Measurements from ENCODE around the gene CYBA. TPM values are rescaled to one million over a fixed set of nuclear protein-coding genes. Genes with fewer than 3 reads are reported as not detected.
"Not testable (repeated sequence)": the region's sequence is repeated elsewhere in the genome, so short reads cannot be mapped to it uniquely, and the experiment has no call there.

The CYBA gene
- total RNA-seq, 1 experiment from 2014 or later, result 0.52 TPM

DNA sequence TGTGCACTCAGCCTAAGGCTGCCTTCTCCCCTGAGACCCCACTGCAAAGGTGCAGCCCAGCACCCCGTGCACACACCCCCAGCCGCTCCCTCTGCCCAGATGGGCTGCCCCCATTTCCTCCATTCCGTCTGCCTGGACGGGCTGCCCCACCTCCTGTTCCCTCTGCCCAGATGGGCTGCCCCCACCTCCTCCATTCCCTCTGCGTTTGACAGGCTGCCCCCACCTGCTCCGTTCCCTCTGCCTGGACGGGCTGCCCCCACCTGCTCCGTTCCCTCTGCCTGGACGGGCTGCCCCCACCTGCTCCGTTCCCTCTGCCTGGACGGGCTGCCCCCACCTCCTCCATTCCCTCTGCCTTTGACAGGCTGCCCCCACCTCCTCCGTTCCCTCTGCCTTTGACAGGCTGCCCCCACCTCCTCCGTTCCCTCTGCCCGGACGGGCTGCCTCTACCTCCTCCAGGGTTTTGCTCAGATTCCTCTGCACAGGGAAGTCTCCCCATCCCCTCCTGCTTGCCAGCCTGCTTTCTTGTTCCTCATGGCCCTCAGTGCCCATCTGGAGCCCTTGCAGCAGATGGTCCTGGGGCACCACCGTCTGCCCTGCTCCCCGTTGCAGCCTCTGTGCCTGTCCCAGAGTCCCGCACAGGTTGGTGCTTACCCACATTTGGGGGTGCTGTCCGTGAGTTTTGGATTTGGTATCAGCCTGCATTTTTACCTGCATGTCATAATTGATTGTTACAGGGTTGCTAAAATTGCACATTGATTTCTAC, 35.9 kb downstream of the CYBA start:
- no peak for DNase-seq (ENCODE audit: low read depth)

DNA sequence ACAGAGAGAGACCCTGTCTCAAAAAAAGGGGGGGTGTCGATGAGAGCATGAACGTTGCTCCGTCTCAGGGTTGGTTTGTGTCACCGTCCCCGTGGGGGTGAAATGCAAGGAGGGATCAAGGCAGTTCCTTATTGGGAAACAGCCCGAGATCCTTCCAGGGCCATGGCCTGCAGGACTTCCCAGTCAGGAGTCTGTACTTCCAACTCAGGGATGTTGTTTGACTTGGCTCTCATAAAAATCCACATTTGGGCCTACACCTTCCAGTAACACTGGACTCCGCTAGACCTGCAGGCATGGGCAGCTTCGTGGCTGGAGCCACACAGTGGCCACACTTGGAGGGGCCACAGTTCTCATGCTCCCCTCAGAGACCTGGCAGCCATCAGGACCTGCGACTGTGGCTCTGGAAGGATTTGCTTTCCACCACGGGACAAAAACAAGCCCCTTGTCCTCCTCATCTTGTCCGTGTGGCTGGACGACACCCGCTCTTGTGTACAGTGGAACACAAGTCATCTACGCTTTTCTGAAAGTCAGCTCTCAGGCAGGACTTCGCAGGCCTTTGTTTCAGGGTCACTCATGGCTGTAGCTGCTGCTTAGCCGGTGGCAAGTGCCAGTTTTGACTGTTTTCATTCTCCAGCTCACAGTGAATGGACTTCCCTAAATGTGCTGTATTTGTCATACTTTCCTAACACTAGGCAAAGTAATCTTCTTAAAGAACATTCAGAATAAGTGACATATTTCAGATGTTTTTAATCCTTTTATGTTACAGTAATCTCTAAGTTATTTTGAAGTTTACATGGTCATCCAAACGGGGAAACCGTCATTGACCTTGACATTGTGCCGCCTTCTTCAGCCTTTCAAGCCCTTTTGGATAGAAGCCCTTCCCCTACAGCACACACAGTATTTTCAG, 36.7 kb downstream of the CYBA start:
- no peak for DNase-seq (ENCODE audit: low read depth)

DNA sequence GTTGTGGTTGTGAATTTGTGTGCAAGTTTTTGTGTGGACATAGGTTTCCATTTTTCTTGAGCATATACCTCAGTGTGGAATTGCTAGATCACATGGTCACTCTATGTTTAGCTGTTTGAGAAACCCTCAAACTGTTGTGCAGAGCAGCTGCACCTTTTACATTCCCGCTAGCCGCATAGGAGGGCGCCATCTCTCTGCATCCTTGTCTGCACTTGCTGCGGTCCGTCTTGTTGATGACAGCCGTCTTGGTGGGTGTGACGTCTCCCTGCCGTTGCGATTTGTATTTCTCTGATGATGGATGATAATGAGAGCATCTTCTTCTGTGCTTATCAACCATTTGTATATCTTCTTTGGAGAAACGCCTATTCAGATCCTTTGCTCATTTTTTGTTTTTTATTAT, 37.6 kb downstream of the CYBA start:
- DNase-seq (ENCODE audit: low read depth), result no peak

DNA sequence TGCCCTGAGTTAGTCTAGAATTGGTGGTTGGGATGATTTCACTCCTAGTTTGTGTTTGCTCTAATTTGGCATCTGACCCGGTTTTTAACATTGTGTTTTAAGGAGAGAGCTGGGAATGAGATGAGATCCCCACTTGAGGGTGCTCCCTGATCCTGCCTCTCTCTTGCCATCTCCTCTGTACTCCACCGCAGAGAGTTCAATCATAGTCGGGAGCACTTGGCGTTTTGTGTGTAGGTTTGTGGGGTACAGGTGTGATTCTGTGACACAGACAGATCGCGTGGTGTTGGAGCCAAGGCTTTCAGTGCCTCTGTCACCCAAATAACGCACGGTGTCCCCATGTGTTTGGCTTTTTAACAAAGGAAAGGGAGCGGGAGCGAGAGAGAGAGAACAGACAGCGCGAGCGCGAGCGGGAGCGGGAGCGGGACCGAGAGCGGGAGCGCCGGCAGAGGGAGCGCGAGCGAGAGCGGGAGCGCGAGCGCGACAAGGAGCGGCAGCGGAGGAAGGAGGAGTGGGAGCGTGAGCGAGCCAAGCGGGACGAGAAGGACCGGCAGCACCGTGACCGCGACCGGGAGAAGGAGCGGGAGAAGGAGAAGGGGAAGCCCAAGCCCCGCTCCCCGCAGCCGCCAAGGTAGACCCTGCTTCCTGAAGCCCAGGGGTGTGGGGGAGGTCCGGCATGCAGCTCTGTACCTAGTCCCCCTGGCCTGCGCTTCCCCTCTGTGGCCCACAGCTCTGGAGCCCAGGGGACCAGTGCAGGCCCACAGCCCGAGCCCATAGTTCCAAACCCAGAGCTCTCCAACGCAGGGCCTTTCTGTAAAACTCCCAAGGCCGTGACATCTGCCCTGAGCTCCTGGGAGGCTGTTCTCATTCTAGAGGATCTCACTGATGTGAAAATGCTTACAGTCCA, 39.7 kb downstream of the CYBA start:
- no peak for DNase-seq (ENCODE audit: low read depth)

DNA sequence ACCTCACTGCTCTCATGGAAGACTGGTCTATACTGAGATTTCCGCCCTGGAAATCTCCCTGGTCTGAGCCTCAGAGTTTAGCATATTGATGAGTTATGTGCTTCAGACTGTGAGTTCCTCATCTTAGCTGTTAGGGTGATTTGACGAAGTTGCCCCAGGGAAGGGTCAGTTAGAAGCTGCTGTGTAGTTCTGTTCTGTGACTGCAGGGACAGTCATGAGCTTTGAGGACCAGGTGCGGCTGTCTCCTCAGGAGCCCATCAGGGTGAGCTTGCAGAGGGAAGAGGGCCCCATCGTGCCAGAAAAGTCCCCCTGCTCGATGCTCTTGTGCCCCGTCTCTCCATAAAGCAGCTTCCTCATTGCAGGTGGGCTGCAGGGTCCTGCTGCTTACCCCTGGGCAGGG, 40.8 kb downstream of the CYBA start:
- DNase-seq (ENCODE audit: low read depth), result no peak

DNA sequence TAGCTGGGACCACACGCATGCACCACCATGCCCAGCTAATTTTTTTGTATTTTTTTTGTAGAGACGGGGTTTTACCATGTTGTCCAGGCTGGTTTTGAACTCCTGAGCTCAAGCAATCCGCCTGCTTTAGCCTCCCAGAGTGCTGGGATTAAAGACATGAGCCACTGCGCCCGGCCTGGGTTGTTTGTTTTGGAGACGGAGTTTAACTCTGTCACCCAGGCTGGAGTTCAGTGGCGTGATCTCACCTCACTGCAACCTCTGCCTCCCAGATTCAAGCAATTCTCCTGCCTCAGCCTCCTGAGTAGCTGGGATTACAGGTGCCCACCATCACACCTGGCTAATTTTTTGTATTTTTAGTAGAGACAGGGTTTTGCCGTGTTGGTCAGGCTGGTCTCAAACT, 41.4 kb downstream of the CYBA start:
- DNase-seq (ENCODE audit: low read depth), result not testable (repeated sequence)

DNA sequence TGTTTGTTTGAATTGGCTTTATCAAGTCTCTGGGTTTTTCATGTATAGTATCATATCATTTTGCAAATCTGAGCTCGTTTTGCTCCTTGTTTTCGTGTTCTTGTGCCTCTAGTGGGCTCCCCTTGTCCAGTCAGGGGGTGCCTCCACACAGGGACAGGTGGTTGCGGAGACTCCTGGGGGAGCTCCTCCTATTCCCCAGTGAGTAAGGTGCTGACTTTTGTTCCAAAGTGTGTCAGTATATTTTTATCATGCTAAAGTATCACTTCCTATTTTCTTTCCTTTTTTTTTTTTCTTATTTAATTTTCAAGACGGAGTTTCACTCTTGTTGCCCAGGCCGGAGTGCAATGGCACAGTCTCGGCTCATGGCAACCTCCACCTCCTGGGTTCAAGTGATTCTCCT, 42.8 kb downstream of the CYBA start:
- no peak for DNase-seq (ENCODE audit: low read depth)

DNA sequence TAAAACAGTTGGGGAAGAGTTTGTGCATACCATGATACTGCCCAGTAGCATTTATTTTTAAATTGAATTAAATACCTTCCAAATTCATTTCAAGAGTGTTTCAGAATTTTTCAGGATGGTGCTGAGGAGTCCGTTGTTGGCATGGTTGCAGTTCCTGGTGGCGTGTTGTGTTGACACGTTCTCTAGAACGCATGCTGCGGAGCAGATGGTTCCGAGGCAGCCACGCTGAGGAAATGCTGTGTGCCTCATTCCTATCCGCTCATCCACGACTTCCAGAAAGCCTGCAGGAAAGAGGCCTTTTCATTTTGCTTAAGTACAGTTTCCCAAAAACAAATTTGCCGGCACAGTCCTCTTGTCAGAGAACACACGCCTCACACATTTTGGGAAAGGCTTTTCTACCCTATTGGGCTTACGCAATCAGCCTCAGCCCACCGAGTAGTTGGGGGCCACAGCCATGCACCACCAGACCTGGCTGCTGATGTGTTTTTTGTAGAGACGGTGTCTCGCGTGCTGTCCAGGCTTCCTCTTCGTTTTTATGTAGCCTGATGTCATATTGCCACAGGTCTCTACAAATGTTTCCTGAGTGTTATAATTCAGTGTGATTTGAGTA, 44.6 kb downstream of the CYBA start:
- no peak for DNase-seq (ENCODE audit: low read depth)

DNA sequence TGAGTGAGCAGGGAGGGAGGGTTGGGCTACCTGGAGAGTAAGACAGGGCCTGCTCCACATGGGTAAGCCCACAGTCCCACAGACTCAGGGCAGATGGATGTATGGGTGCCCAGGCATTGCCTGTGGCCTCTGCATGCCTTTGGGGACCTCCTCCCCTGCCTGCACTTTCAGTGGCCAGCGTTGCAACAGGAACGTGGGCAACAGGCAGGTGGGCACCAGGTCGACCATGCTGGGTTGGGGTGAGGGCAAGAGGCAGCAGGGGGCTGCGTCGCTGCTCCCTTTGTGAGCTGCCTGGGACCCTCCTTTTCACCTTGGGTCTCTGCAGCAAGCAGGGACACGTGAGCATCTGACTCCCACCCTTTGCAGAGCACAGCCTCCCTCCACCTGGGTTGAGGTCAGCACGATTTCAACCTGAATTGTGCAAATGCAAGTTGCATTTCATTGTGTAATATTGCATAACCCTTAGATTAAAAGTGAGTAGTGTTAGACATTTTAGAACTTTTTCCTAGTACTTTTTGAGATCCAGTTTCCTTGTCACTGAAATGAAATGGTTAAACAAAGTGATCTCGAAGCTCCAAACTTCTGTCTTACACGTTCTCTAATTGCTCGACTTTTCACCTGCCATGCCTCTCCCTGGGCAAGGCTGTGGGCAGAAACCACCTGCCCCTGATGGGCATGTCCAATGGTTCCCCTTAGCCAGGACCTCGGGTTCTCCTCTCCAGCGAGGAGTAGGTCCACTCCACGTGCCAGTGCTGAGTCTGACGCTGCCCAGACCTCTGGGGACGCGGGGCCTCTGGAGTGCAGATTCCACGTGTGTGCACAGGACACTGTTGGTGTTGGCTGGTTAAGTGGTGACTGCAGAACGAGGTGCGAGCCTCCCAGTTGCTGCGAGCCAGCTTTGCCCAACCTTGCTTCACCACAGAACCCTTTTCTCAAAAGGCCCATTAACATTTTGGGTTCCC, 45.4 kb downstream of the CYBA start:
- DNase-seq (ENCODE audit: low read depth), result no peak

DNA sequence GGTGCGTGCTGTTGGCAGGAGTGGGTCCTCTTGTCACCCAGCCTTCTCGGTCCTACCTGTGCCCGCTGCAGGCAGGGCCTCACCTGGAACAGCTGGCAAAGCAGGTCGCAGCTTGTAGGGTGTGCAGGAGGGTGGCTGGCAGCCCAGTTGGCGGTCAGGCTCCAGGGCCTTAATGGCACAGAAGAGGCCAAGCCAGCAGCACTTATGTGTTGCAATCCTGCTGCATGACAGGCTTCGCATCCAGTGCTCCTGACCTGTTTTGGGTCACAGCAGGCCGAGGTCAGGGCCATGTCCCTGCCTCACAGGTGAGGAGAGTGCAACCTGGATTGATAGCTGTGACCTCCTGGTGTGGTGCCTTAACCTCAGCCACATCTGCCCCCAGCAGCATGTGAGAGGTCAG, 48.8 kb downstream of the CYBA start:
- no peak for DNase-seq (ENCODE audit: low read depth)

DNA sequence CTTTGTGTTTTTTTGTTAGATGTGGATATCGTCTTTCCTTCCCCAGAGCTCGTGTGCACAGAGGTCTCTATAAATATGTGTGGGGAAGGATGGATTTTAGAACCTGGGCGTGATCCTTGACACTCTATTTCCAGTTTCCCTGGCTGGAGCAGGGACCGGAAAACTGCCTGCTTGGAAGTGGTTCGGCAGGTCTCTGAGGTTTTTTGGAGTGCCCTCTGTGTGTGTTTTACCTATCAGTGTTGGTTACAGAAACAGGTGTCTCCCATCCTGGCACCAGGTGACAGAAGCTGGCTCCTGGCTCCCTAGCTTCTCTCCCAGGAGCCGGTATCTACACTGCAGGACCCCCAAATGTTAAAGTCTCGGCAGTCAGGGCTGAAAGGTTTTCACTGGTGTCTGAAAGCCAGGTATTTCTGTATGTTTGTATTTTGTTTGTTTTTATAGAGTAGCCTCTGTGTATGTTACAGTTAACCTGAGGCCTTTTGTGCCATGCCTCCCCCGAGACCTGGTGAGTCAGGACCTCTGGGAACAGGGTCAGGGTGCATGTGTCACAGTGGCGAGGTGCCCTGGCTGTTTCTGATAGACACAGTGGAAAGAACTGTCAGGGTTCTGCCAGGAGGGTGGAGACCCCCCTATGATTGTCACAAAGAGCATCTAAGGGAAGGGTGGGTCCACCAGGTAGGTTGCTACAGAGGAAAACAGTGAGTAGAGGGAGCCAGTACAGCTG, 49.4 kb downstream of the CYBA start:
- no peak for DNase-seq (ENCODE audit: low read depth)

DNA sequence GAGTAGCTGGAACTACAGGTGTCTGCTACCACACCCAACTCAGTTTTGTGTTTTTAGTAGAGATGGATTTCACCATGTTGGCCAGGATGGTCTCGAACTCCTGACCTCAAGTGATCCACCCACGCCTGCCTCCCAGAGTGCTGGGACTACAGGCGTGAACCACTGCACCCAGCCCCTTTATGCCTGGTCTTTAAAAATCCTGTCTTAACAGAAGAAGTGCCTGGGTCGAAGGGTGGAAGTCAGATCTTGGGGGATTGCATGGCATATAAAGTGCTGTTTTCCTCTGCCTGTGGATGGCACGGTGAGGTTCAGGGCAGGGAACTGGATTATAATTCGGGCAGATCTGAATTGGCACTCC, 50.3 kb downstream of the CYBA start:
- no peak for DNase-seq (ENCODE audit: low read depth)

DNA sequence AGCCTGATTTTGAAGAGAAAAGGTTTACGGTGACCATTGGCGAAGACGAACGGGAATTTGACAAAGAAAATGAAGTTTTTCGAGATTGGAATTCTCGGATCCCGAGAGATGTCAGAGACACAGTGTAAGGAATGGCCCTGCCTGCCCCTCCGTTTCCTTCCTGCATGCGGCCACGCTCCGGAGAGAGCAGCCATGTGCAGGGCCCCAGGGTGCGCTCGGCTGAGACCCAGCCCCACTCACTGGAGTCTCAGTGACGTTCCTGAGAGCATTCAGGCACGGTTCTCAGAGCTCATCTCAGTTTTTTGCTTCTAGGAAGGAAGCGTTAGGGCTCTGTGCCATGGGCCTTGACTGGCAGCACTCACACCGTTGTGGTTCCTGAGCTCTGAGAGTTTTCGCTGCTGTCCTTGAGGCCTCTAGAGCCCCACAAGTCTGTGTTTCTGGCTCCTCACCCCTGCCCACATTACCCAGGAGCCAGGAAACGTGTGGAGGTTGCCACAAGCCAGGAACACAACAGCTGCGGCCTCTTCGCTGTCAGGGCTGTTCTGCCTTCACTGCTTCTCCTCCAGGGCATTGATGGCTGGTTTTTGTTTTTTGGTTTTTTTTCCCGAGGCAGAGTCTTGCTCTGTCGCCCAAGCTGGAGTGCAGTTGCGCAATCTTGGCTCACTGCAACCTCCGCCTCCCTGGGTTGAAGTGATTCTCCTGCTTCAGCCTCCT, 50.9 kb downstream of the CYBA start:
- no peak for DNase-seq (ENCODE audit: low read depth)

DNA sequence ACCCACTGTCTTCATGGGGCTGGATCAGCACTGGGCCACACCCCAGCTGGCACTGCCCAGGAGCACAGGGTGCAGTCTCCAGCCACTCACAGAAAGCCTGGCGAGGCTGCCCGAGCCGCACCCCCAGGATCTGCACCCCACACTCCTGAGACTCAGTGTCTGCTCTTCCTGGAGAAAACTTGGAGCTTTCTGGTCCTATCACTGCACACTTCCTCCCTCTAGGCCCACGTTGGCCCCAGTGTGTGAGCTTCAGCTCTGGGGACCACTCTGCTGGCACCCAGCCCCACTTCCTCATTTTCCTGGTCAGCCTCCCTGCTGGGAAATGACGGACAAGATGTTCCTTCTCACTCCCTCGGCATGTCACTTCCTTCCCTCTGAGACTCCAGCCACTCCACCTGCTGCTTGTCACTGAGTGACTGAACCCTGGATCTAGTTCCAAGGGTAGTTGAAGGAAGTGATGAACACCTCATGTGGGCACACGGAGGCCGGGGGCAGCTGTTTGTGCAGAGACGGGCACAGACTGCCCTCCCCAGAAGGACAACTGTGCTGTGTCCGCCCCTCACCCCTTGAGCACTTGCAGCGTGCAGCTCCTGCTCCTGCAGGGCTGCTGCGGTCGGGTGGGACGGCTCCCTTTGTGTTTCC, 51.6 kb downstream of the CYBA start:
- peak; percentile 57 for DNase-seq (ENCODE audit: low read depth)

DNA sequence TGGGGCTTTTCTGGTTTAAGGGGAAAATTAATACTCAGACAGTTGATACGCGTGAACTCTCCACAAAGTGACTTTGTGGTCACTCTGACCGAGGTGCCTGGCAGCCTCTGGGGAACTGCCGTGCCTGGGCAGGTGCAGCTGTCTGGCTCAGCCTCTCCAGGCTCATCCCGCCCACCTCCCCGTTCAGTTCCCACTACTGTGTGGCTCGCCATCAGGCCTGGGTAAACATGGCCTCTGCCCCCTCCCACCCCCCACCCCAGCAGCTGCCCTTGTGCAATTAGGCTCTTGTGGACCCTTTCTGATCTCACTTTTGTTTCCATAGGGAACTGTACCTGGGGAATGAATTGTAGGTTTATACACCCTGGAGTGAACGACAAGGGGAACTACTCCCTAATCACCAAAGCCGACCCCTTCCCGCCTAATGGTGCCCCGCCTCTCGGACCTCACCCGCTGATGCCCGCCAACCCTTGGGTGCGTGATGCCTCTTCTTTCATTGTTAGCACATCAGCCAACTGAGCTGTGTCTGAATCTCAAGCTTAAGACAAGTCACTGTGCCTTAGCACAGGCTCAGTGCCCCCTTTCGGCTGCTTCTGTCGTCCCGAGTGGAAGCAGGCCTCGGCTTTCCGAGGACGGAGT, 52.9 kb downstream of the CYBA start:
- DNase-seq (ENCODE audit: low read depth), result peak; percentile 41

DNA sequence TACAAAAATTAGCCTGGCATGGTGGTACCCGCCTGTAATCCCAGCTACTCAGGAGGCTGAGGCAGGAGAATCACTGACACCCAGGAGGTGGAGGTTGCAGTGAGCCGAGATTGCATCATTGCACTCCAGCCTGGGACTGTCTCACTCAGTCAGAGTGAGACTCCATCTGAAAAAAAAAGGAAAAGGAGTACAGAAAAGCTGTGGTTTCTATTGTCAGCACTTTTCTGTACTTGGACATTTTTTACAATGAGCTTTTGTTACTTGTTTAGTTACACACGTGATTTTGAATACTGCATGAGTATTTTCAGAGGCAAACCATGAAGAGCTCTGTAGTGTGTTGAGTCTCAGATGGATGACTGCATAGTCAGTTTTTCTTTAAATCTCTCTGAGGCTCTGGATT, 54.4 kb downstream of the CYBA start:
- DNase-seq (ENCODE audit: low read depth), result peak; percentile 32

DNA sequence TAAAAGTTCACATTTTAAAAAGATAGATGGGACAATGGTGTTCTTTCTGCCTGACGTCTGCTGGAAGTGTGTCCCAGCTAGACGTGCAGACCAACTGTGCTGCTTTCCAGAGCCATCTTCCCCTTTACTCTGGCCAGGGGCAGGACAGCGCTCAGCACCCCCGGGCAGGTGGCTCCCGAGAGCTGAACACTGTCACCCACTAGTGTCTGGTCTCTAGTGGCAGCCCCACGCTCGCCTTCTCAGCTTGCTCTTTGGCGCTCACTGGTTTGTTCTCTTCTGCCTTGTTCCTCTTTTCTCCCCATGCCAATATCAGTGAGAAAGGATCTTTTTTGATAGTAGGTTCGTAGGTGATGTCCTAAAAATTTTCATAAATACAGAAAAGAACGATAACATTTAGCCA, 54.9 kb downstream of the CYBA start:
- DNase-seq (ENCODE audit: low read depth), result no peak

DNA sequence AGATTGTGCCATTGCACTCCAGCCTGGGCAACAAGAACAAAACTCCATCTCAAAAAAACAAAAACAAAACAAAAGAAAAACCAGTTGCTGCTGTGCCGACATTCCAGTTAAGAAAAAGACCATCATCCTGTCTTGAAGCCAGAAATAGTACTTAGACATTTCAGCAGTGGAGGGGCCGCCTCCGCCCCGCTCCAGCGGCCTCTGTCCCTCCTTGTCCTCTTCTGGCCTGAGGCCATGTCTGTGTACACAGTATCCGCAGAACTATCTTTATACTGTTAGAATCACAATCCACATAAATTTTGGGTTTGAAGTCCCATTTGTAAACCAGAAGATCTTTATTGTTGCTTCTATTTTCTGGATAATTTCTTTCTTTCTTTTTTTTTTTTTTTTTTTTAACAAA, 55.8 kb downstream of the CYBA start:
- DNase-seq (ENCODE audit: low read depth), result no peak

All from LHCN-M2 (cell line).